Natural killer cell treated with Interleukin-12 subunit alpha and Interleukin-12 subunit beta and Interleukin-15 and Interleukin-18, amount 100 ng/mL, for 72 hours (primary cell): Measurements from ENCODE around the gene MIB1. TPM values are rescaled to one million over a fixed set of nuclear protein-coding genes. Genes with fewer than 3 reads are reported as not detected.
"Not testable (repeated sequence)": the region's sequence is repeated elsewhere in the genome, so short reads cannot be mapped to it uniquely, and the experiment has no call there.

Source experiments
- ATAC-seq, 2 donors: fragments of 150-1000 bp; cut with Tn5 transposase in 1 of 2; sonication (Bioruptor Pico), chemical (Tn5 transposase) in 1 of 2; 2 replicates each; pipeline ENCODE4 v1.10.0; 2021
- DNase-seq: peaks from one replicate; pipeline ENCODE4 v3.0.0; 2022; ENCODE audit warnings: low spot score
- H3K27ac Mint-ChIP-seq, 2 donors: 1 replicate in 1 of 2; 2 replicates in 1 of 2; pipeline ENCODE4 v1.8.0; 2022; ENCODE audit warnings: mixed read lengths in 2 of 2, mild to moderate bottlenecking in 1 of 2, moderate library complexity in 1 of 2
- H3K27me3 Mint-ChIP-seq, 2 donors: 1 replicate in 1 of 2; 2 replicates in 1 of 2; pipeline ENCODE4 v1.8.0; 2022; ENCODE audit warnings: mixed read lengths in 2 of 2
- H3K36me3 Mint-ChIP-seq: one replicate; pipeline ENCODE4 v1.8.0; 2022; ENCODE audit warnings: mixed read lengths
- H3K4me1 Mint-ChIP-seq, 2 donors: 1 replicate in 1 of 2; 2 replicates in 1 of 2; pipeline ENCODE4 v1.8.0; 2022; ENCODE audit warnings: low read depth in 2 of 2, mixed read lengths in 2 of 2, mild to moderate bottlenecking in 1 of 2
- H3K4me3 Mint-ChIP-seq: one replicate; pipeline ENCODE4 v1.8.0; 2022; ENCODE audit warnings: mixed read lengths
- H3K9me3 Mint-ChIP-seq: 2 replicates; pipeline ENCODE4 v1.8.0; 2022; ENCODE audit warnings: mixed read lengths
- total RNA-seq, 2 donors: library from RNA; stranded (reverse); gene quantifications; one replicate each; pipeline ENCODE4 v1.2.3, GENCODE V29; 2022

MIB1 gene
- total RNA-seq, 2 donors from 2014 or later, result 20.1 to 30.3 TPM

GRCh38 chr18:21733011-21733410 lies 7.6 kb upstream of the MIB1 start:
- Mint-ChIP-seq H3K36me3 (peaks cover 8% of the 10 kb centered on the region), H3K9me3 (peaks cover 2% of the 10 kb centered on the region), H3K4me3 (no peak overlapping the region), H3K27me3 (peaks cover 10 to 16% of the 10 kb centered on the region in 2 donors), H3K27ac (no peak overlapping the region), H3K4me1 (peaks cover 0 to 8% of the 10 kb centered on the region in 2 donors)
- ATAC-seq (no peak), DNase-seq (no peak)

- Mint-ChIP-seq H3K27ac (peak overlapping the region in 1 of 2 donors; percentile 34), H3K9me3 (peaks cover 2% of the 10 kb centered on the region), H3K27me3 (peaks cover 14 to 16% of the 10 kb centered on the region in 2 donors), H3K4me3 (no peak overlapping the region), H3K4me1 (peaks cover 7 to 15% of the 10 kb centered on the region in 2 donors), H3K36me3 (peaks cover 8% of the 10 kb centered on the region)
- no peak for DNase-seq
- no peak for ATAC-seq
Measured at GRCh38 chr18:21735452-21736015, 5.1 kb upstream of the MIB1 start.

- not testable (repeated sequence) for DNase-seq, H3K36me3 Mint-ChIP-seq, H3K4me3 Mint-ChIP-seq, H3K9me3 Mint-ChIP-seq, ATAC-seq, H3K27ac Mint-ChIP-seq
- peaks cover 14 to 16% of the 10 kb centered on the region in 2 donors for H3K27me3 Mint-ChIP-seq
- peaks cover 9 to 17% of the 10 kb centered on the region in 2 donors for H3K4me1 Mint-ChIP-seq
Measured at GRCh38 chr18:21736926-21737325, 3.7 kb upstream of the MIB1 start.

- Mint-ChIP-seq H3K4me3 (peak overlapping the region; percentile 89), H3K27me3 (peaks cover 9 to 14% of the 10 kb centered on the region in 2 donors), H3K4me1 (peaks cover 24 to 42% of the 10 kb centered on the region in 2 donors), H3K9me3 (peaks cover 2% of the 10 kb centered on the region), H3K36me3 (peaks cover 8% of the 10 kb centered on the region), H3K27ac (peak overlapping the region; percentile 81 to 93)
- no peak for ATAC-seq
- no peak for DNase-seq
Measured at GRCh38 chr18:21739604-21740537, 721 bp upstream of the MIB1 start.

DNA sequence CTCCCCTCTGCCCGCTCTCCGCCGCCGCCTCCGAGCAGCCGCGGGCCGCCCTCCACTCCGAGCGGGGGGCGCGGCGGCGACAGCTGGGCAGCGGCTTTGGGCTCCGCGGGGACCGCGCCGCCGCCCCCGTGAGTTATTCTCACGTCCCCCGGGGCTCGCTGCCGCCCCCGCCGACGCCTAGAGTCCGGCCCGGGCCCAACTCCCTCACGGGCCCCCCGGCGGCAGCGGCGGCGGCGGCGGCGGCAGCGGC lies 645 bp downstream of the MIB1 start:
- H3K27me3 Mint-ChIP-seq, result peaks cover 5 to 11% of the 10 kb centered on the region in 2 donors
- DNase-seq (no peak), ATAC-seq (no peak)
- no peak overlapping the region for H3K27ac Mint-ChIP-seq
- peaks cover 6% of the 10 kb centered on the region for H3K36me3 Mint-ChIP-seq
- peak overlapping the region; percentile 78 for H3K4me3 Mint-ChIP-seq
- H3K9me3 Mint-ChIP-seq, result peaks cover 2% of the 10 kb centered on the region
- H3K4me1 Mint-ChIP-seq, result peaks cover 24 to 42% of the 10 kb centered on the region in 2 donors

GRCh38 chr18:21741562-21742314 lies 1.1 kb downstream of the MIB1 start:
- no peaks in the 10 kb centered on the region for H3K9me3 Mint-ChIP-seq
- DNase-seq (no peak), ATAC-seq (peak; percentile 1 to 15)
- peaks cover 24 to 43% of the 10 kb centered on the region in 2 donors for H3K4me1 Mint-ChIP-seq
- H3K4me3 Mint-ChIP-seq, result peak overlapping the region; percentile 78
- H3K27ac Mint-ChIP-seq, result peak overlapping the region in 1 of 2 donors; percentile 48
- H3K27me3 Mint-ChIP-seq, result peaks cover under 1 to 7% of the 10 kb centered on the region in 2 donors
- peaks cover under 1% of the 10 kb centered on the region for H3K36me3 Mint-ChIP-seq

- H3K36me3 Mint-ChIP-seq, result no peaks in the 10 kb centered on the region
- peak overlapping the region in 1 of 2 donors; percentile 48 for H3K27ac Mint-ChIP-seq
- H3K4me3 Mint-ChIP-seq, result peak overlapping the region; percentile 78
- no peaks in the 10 kb centered on the region for H3K9me3 Mint-ChIP-seq
- no peak for DNase-seq
- ATAC-seq, result no peak
- H3K4me1 Mint-ChIP-seq, result peaks cover 24 to 48% of the 10 kb centered on the region in 2 donors
- H3K27me3 Mint-ChIP-seq, result peaks cover 0 to 6% of the 10 kb centered on the region in 2 donors
Measured at GRCh38 chr18:21742315-21742687, 1.7 kb downstream of the MIB1 start.

DNA sequence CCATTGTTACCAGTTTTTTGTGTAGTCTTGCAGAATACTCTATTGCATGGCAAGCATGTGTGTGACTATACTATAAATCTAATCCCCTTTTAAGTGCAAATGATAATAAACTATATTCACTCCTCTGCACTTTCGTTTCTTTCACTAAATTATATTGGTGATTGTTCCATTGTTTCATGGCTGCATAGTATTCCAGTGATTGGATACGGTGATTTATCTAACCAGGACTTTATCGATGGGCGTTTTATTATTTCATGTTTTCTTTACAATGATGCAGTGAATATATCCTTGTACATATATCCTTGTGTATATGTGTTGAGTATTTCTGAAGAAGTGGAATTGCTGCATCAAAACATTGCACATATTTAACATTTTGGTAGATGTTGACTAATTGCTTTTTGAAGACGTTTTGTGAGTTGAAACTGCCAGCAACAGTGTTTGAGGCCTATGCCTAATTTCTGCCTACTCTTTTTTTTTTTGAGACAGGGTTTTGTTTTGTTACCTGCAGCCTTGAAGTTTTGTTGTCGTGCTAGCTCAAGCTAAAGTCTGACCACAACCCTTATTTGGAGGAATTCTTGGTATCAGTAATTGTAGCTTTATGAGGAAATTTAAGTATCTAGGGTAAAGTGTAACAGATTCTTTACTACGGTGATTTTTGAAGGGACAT lies 2.7 kb downstream of the MIB1 start:
- no peaks in the 10 kb centered on the region for H3K36me3 Mint-ChIP-seq
- H3K9me3 Mint-ChIP-seq, result no peaks in the 10 kb centered on the region
- ATAC-seq (no peak), DNase-seq (no peak)
- peak overlapping the region; percentile 12 to 65 for H3K27ac Mint-ChIP-seq
- H3K27me3 Mint-ChIP-seq, result peaks cover 0 to 1% of the 10 kb centered on the region in 2 donors
- H3K4me3 Mint-ChIP-seq, result peak overlapping the region; percentile 75
- H3K4me1 Mint-ChIP-seq, result peaks cover 29 to 58% of the 10 kb centered on the region in 2 donors

- no peaks in the 10 kb centered on the region for H3K36me3 Mint-ChIP-seq
- H3K27me3 Mint-ChIP-seq, result no peaks in the 10 kb centered on the region
- H3K27ac Mint-ChIP-seq, result no peak overlapping the region
- no peak for ATAC-seq
- no peak for DNase-seq
- H3K9me3 Mint-ChIP-seq, result no peaks in the 10 kb centered on the region
- peaks cover 27 to 56% of the 10 kb centered on the region in 2 donors for H3K4me1 Mint-ChIP-seq
- H3K4me3 Mint-ChIP-seq, result no peak overlapping the region
Measured at GRCh38 chr18:21745231-21745630, 4.6 kb downstream of the MIB1 start.

DNA sequence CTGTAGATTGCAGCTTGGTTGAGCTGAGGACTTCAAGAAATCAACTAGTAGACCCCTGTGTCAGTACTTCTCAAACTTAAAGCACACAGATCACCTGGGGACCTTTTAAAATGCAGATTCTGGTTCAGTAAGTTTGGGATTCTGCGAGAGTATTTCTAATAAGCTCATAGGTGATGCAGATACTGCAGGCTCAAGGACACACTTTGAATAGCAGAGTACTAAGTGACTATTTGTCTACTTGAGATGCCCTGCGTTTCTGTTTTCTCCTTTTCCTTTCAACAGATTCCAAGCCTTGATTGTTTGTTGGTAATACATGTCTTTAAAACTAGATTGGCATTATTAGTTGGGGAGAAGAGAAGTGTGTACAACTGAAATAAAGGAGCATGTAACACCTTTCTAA lies 6.7 kb downstream of the MIB1 start:
- no peak for DNase-seq
- no peaks in the 10 kb centered on the region for H3K27me3 Mint-ChIP-seq
- no peaks in the 10 kb centered on the region for H3K36me3 Mint-ChIP-seq
- ATAC-seq, result no peak
- H3K9me3 Mint-ChIP-seq, result no peaks in the 10 kb centered on the region
- H3K27ac Mint-ChIP-seq, result peak overlapping the region; percentile 38 to 45
- no peak overlapping the region for H3K4me3 Mint-ChIP-seq
- peaks cover 22 to 51% of the 10 kb centered on the region in 2 donors for H3K4me1 Mint-ChIP-seq

DNA sequence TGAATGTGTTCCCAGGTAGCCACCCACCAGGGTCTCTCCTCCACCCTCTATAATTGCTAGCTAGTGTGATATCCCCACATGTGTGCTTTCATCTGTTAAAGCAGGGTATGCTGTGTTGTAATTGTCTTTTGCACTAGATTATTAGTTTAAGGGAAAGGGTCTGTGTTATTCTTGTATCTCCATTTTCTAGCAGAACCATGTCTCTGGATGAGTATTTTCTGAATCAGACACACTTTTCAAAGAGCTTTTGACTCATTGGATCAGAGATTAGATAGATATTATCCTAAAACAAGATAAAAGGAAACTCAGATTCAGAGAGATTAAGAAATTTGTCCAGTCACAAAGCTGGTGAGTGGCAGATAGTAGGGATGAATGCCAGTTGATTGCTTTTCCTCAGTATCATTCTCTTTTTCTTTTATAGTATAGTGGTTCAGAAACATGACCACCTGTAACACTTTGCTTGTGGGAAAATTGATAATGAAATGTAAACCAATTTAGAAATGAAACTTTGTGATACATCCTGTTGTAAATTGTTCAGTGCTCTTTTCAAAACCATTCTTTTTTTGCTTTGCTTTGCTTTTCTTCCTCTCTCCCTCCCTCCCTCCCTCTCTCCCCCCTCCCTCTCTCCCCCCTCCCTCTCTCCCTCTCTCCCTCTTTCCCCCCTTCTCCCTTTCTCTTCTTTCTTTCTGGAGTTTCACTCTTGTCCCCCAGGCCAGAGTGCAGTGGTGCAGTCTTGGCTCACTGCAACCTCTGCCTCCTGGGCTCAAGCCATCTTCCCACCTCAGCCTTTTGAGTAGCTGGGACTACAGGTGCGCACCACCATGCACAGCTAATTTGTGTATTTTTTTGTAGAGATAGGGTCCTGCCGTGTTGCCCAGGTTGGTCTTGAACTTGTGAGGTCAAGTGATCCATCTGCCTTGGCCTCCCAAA lies 7.4 kb downstream of the MIB1 start:
- ATAC-seq, result no peak
- H3K4me3 Mint-ChIP-seq, result no peak overlapping the region

GRCh38 chr18:21757833-21758232 lies 17.2 kb downstream of the MIB1 start:
- no peaks in the 10 kb centered on the region for H3K27me3 Mint-ChIP-seq
- ATAC-seq (no peak), DNase-seq (no peak)
- H3K27ac Mint-ChIP-seq, result no peak overlapping the region
- H3K4me3 Mint-ChIP-seq, result no peak overlapping the region
- no peaks in the 10 kb centered on the region for H3K9me3 Mint-ChIP-seq
- peaks cover 12 to 14% of the 10 kb centered on the region in 2 donors for H3K4me1 Mint-ChIP-seq
- H3K36me3 Mint-ChIP-seq, result no peaks in the 10 kb centered on the region

More for the DNA sequence above, 7.4 kb downstream of the MIB1 start:
- peaks cover 20 to 45% of the 10 kb centered on the region in 2 donors for H3K4me1 Mint-ChIP-seq
- no peak for DNase-seq
- H3K9me3 Mint-ChIP-seq, result no peaks in the 10 kb centered on the region
- no peaks in the 10 kb centered on the region for H3K27me3 Mint-ChIP-seq
- H3K27ac Mint-ChIP-seq, result peak overlapping the region; percentile 38 to 45
- H3K36me3 Mint-ChIP-seq, result no peaks in the 10 kb centered on the region
